Fibroblast of the aortic adventitia (primary cell): ENCODE results near the gene COPS3. TPM values are rescaled to one million over a fixed set of nuclear protein-coding genes. Genes with fewer than 3 reads are reported as not detected.

ENCODE experiments used
- DNase-seq: peaks from one replicate; pipeline ENCODE4 v3.0.0-alpha.2; 2010; ENCODE audit warnings: low read depth
- H3K4me3 ChIP-seq: 2 replicates; pipeline ENCODE4 v1.5.1; 2011; ENCODE audit warnings: low read depth, mild to moderate bottlenecking, control low read depth, low read length, moderate library complexity
- CTCF ChIP-seq: IDR thresholded peaks from 2 replicates; pipeline ENCODE4 v1.5.1; 2011; ENCODE audit warnings: mild to moderate bottlenecking, low read length, control low read depth, inconsistent platforms; ENCODE audit not compliant: insufficient read depth
- total RNA-seq: library from RNA; depleted of rRNA; stranded (reverse); fragments of >200 nt; gene quantifications from 2 replicates; pipeline ENCODE4 v1.2.3, GENCODE V29; 2012; ENCODE audit warnings: low replicate concordance

The COPS3 gene
- total RNA-seq, 1 donor = 124 TPM

DNA sequence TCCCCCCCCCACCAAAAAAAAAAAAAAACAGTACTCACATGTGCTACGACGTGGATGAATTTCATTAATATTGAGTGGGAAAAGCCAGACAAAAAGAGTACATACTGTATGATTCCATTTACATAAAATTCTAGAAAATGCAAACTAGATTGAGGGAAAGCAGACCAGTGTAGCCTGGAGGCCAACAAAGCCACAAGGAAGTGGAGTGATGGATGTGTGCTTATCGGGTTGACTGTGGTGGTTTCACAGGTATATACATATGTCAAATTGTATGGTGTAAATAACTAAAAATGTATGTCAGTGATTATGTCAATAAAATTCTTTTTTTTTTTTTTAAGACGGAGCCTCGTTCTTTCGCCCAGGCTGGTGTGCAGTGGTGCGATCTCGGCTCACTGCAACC lies 73.0 kb downstream of the COPS3 start:
- no peak for DNase-seq
- no peak for TF ChIP-seq CTCF
- no peak overlapping the region for H3K4me3 ChIP-seq

DNA sequence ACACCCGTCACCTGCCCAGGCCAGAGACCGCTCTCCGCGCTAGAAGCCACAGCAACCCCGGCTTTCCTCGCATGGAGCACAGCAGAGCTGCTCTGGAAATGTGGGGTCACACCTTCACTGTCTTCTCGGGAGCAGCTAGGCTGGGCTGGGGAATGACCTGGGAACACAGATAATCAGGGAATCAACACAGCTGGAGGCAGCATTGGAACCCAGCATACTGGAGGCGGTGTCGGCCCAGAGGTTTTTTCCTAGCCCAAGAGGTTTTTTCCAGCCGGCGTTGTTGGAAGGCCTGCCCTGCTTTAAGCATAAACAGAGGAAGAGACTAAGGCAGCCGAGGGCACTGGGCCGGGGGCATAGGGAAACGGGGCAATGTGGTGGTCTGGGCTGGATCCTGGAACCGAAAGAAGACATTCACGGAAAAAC lies 74.1 kb downstream of the COPS3 start:
- peak; percentile 28 for DNase-seq
- no peak for TF ChIP-seq CTCF
- no peak overlapping the region for H3K4me3 ChIP-seq

DNA sequence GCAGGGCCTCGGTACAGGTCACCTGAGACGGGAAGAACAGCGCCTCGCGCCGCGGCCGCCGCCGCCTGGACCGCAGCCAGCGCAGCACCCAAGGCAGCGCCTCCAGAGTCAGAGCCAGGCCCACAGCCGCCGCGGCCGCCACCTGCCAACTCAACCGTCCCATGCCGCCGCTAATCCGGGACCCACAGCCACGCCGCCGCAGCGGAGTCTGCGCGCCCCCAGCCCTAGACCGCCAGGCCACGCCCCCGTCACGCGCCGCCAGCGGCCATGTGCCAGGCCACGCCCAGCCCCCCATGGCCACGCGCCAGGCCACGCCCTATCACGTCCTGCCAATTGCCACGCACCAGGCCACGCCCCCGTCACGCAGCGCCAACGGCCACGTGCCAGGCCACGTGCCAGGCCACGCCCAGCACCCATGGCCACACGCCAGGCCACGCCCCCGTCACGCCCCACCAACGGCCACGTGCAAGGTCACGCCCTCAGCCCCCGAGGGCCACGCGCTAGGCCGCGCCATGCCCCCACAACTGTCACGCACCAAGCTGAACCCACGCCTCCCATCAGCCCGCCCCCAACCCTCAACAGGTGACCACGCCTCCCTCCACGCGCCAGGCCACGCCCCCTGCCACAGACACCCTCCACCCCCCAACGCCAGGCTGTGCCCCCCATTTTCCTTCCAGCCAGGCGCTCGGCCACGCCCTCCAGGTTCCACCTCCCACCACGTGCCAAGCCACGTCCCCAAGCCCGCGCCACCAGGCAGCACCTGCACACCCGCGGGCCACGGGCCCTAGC lies 74.7 kb downstream of the COPS3 start, which contains the start of gene PLD6:
TSS of gene PLD6 (minus strand) at position 210 of the 789 bp plus-strand sequence. CDS start at position 163, 47 bp downstream.
- DNase-seq = peak; percentile 73
- TF ChIP-seq CTCF = no peak
- peak within 1 kb of the TSS; percentile 80 for H3K4me3 ChIP-seq

DNA sequence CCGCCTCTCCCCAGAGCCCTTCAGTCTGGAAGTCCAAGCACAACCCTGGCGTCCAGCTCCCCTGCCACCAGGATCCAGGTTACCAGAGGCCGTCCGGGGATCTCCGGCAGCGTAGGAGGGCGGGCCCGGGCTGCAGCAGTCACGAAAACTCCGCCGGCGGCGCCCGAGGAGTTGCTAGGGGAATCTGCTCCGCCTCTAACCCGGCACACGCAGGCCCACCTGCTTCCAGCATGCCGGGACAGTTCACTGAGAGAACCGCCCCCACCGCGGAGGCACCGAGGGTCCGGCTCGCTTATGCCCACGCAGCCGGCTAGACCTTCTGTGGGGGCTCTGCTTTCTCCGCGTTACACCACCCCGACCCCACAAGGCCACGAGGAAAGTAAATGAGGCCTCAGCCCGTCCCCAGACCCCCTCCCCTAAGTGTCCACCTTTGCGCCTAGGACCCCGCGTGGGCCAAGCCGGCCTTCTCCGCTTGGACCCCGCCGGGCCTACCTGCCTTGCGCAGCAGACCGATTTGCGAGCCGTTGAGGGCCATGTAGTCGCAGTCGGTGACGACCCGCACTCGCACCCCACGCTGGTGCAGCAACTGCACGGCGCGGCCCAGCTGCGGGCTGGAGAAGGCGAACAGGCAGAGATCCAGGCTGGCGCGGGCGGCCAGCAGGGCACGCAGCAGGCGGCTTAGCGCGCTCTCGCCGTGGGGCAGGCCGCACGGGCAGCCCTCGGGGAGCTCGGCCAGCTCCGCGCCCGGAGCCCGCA lies 75.5 kb downstream of the COPS3 start:
- DNase-seq = peak; percentile 54
- H3K4me3 ChIP-seq = peak overlapping the region; percentile 80
- no peak for TF ChIP-seq CTCF

DNA sequence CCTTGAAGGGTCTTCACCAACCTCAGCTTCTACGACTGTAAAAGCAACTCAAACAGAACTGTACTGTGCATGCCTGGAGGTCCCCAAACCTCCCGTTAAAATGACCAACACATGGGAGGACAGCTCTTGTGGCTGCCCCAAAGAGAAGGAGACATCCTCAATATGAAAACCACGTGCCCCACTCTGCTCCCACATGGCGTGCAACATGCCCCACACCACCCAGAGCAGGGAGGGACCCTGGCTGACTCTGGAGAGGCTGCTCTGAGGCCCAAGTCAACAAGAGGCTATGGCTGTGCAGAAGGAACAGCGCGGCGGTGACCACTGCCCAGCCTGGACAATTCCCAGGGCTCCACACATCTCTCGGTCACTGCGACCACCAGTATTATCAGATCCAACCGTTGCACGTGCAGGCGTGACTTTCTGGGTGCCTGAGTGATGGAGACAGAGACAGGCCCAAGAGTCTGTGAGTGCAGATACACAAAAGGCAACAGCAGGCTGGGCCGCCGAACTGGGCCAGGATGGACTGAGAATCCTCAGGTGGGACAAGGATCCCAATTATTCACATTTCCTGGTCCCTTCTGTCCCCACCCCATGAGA lies 76.3 kb downstream of the COPS3 start:
- TF ChIP-seq CTCF = no peak
- H3K4me3 ChIP-seq = peak overlapping the region; percentile 80
- no peak for DNase-seq

DNA sequence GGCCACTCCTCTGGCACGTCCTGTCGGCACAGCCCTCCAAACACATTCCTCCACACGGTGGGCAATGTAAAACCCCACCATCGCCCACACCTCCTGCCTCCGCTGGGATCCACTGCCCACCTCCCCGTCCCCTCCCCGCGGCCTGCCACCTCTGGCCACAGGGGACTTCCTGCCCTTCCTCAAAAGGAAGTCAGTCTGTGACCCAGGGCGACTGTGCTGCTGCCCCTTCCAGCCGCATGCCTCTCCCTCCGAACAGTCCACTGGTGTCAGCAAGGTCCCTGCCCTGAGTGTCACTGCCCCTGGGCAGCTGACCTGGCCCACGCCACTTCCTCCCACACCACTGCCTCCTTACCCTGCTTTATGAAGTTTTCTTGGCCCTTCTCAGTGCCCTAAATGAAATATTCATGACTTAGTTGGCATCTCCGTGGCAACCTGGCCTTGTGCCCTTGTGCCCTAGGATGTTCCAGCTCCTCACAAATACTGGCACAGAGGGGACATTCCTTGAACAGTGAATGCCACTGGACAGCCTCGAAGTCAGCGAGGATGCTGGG lies 76.9 kb downstream of the COPS3 start:
- DNase-seq = no peak
- no peak for TF ChIP-seq CTCF
- no peak overlapping the region for H3K4me3 ChIP-seq
